Kidney epithelial cell (primary cell): ENCODE results near the gene ADIPOR1. TPM values are rescaled to one million over a fixed set of nuclear protein-coding genes. Genes with fewer than 3 reads are reported as not detected.

Experiments used
- DNase-seq: peaks from one replicate; pipeline ENCODE4 v3.0.0-alpha.2; 2010; ENCODE audit warnings: low read depth
- H3K27me3 ChIP-seq: 2 replicates; pipeline ENCODE4 v1.6.0; 2011; ENCODE audit warnings: low read length; ENCODE audit not compliant: control insufficient read depth, insufficient read depth
- H3K36me3 ChIP-seq: 2 replicates; pipeline ENCODE4 v1.5.1; 2011; ENCODE audit warnings: low read length; ENCODE audit not compliant: control insufficient read depth, insufficient read depth
- H3K4me3 ChIP-seq: 2 replicates; pipeline ENCODE4 v1.5.1; 2011; ENCODE audit warnings: low read depth, mild to moderate bottlenecking, control low read depth, low read length
- total RNA-seq: library from RNA; depleted of rRNA; stranded (reverse); fragments of >200 nt; gene quantifications from 2 replicates; pipeline ENCODE4 v1.2.3, GENCODE V29; 2015
- TF ChIP-seq, protein P1 (sequence below): IDR thresholded peaks from 2 replicates; pipeline ENCODE4 v1.5.1; 2011; ENCODE audit warnings: mild to moderate bottlenecking, moderate library complexity, low read length, control low read depth, inconsistent platforms; ENCODE audit not compliant: insufficient read depth, poor library complexity, severe bottlenecking

ADIPOR1 gene
- total RNA-seq, 1 donor from 2014 or later = 77.8 TPM

- Histone ChIP-seq H3K4me3 (peak overlapping the region; percentile 83), H3K27me3 (no peaks in the 10 kb centered on the region), H3K36me3 (no peaks in the 10 kb centered on the region)
- DNase-seq = no peak
- TF ChIP-seq, protein P1, sequence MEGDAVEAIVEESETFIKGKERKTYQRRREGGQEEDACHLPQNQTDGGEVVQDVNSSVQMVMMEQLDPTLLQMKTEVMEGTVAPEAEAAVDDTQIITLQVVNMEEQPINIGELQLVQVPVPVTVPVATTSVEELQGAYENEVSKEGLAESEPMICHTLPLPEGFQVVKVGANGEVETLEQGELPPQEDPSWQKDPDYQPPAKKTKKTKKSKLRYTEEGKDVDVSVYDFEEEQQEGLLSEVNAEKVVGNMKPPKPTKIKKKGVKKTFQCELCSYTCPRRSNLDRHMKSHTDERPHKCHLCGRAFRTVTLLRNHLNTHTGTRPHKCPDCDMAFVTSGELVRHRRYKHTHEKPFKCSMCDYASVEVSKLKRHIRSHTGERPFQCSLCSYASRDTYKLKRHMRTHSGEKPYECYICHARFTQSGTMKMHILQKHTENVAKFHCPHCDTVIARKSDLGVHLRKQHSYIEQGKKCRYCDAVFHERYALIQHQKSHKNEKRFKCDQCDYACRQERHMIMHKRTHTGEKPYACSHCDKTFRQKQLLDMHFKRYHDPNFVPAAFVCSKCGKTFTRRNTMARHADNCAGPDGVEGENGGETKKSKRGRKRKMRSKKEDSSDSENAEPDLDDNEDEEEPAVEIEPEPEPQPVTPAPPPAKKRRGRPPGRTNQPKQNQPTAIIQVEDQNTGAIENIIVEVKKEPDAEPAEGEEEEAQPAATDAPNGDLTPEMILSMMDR = no peak
Observed at GRCh38 chr1:202958544-202959275, 598 bp upstream of the ADIPOR1 start.

- TF ChIP-seq, protein P1 = no peak
- H3K4me3 ChIP-seq = peak overlapping the region; percentile 83
- DNase-seq = no peak
- no peaks in the 10 kb centered on the region for H3K36me3 ChIP-seq
- H3K27me3 ChIP-seq = no peaks in the 10 kb centered on the region
Observed at GRCh38 chr1:202956969-202957368, 1.1 kb downstream of the ADIPOR1 start.

- Histone ChIP-seq H3K4me3 (no peak overlapping the region), H3K36me3 (no peaks in the 10 kb centered on the region), H3K27me3 (no peaks in the 10 kb centered on the region)
- no peak for DNase-seq
- TF ChIP-seq, protein P1 = no peak
Observed at GRCh38 chr1:202954057-202954745, 3.9 kb downstream of the ADIPOR1 start.

DNA sequence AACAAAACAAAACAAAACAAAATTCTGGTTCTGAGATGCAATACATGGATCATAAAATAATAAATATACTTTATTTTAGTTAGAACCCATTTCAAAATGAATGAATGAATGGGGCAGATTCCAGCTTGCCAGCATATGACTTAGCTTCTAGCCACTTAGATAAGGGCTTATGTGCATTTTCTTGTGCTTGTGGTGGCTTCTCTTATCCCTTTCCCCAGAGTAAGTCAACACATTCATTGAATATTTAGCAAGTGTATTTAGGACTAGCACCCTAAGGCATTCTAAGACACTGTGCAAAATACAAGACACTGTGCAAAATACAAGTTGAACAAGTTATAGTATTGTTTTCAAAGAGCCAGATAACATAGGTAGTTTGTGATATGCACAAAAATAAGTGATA, 4.7 kb downstream of the ADIPOR1 start:
- no peak overlapping the region for H3K4me3 ChIP-seq
- H3K27me3 ChIP-seq = no peaks in the 10 kb centered on the region
- H3K36me3 ChIP-seq = no peaks in the 10 kb centered on the region
- TF ChIP-seq, protein P1 = no peak
- DNase-seq = no peak

DNA sequence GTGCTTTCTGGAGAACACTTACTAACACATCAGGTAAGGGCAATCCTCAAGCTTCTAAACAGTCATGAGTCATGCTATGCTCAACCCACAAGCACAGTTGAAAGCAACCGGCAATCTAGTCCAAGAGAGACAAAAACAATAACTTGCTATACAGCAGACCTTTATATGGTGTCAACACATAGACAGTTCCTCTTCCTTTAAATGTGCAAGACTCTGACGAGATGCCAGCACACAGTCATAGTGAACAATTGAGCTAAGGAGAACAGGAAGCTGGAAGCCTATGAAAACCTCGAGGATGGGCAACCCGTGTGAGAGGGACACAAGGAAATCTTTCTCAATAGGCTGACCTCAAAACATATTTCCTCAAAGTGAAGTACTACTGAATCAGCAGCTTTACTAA, 5.3 kb downstream of the ADIPOR1 start:
- TF ChIP-seq, protein P1 = no peak
- Histone ChIP-seq H3K36me3 (no peaks in the 10 kb centered on the region), H3K4me3 (no peak overlapping the region), H3K27me3 (no peaks in the 10 kb centered on the region)
- DNase-seq = peak; percentile 4
